ENCODE data around the gene CD70. TPM values are rescaled to one million over a fixed set of nuclear protein-coding genes. Genes with fewer than 3 reads are reported as not detected.

CD70 gene
- total and polyA plus RNA-seq, 2 donors (not counting 1 experiment from before 2014, with no cell fraction given), result 23.9 to 49.1 TPM

- H3K9me3 ChIP-seq (ENCODE audit: control extremely low read depth in 1 of 3, control insufficient read depth in 2 of 3, insufficient read depth in 1 of 3, low read length in 2 of 3), result peaks cover 4 to 12% (median 8%) of the 10 kb centered on the region in 3 donors
- CTCF ChIA-PET, result interaction anchor here (1.3 kb wide), 1 partner anchor 14 kb away, joined by 3 read pairs; no protein-coding TSS in a partner anchor
- Mint-ChIP-seq H3K27ac (no peak overlapping the region), H3K27me3 (peaks cover 48% of the 10 kb centered on the region), H3K9me3 (ENCODE audit: insufficient read depth) (peaks cover 12% of the 10 kb centered on the region), H3K4me1 (no peaks in the 10 kb centered on the region), H3K4me3 (no peak overlapping the region)
- DNase-seq (no peak), ATAC-seq (ENCODE audit: low read depth) (no peak)
- no peaks in the 10 kb centered on the region for H3K4me1 ChIP-seq (ENCODE audit: control insufficient read depth in 2 of 2, insufficient read depth in 2 of 2, low read length in 2 of 2)
- WGBS (ENCODE audit: insufficient coverage), result 100% methylated on average over 1 of the region's 2 CpGs
- no peaks in the 10 kb centered on the region for H3K36me3 ChIP-seq (replicated peaks in 1 of 2; ENCODE audit: control extremely low read depth in 1 of 2, control insufficient read depth in 1 of 2, extremely low read depth in 1 of 2, insufficient read depth in 2 of 2, low read length in 1 of 2)
- H3K9ac ChIP-seq (ENCODE audit: low read length), result no peak overlapping the region
- POLR2A ChIA-PET, result interaction anchor here (1.1 kb wide), 1 partner anchor 90 kb away, joined by 3 read pairs; no protein-coding TSS in a partner anchor
- TF ChIP-seq EZH2 (IDR thresholded peaks at IDR 0.05; ENCODE audit: borderline replicate concordance, insufficient read depth, low read depth, low read length, poor library complexity, severe bottlenecking) (no peak), CTCF (IDR thresholded peaks at IDR 0.05) (no peak)
- H3K4me2 ChIP-seq (replicated peaks; ENCODE audit: low read depth, low read length, poor library complexity, severe bottlenecking), result no peak overlapping the region
- H3K4me3 ChIP-seq (ENCODE audit: control extremely low read depth in 1 of 5, extremely low read depth in 1 of 5, insufficient read depth in 1 of 5, low read depth in 2 of 5, low read length in 4 of 5), result no peak overlapping the region
- no peak overlapping the region for H3K27ac ChIP-seq (ENCODE audit: low read length in 2 of 2)
- H3K27me3 ChIP-seq (replicated peaks in 1 of 4; ENCODE audit: control extremely low read depth in 1 of 4, control insufficient read depth in 3 of 4, insufficient read depth in 4 of 4, low read length in 3 of 4), result peaks cover 0 to 3% (median 1%) of the 10 kb centered on the region in 4 experiments
- H3K79me2 ChIP-seq (ENCODE audit: control insufficient read depth, insufficient read depth, low read length), result no peaks in the 10 kb centered on the region
- H4K20me1 ChIP-seq (ENCODE audit: control insufficient read depth, insufficient read depth, low read length, poor library complexity, severe bottlenecking), result no peaks in the 10 kb centered on the region
- intact Hi-C loops (cut with micrococcal nuclease), result no loop called here
- no peak overlapping the region for H2AFZ ChIP-seq (ENCODE audit: insufficient read depth, low read depth, low read length, poor library complexity, severe bottlenecking)
Measured at GRCh38 chr19:6617374-6617773, 26.4 kb upstream of the CD70 start.

GRCh38 chr19:6616011-6616410, 25.1 kb upstream of the CD70 start:
- peaks cover 12% of the 10 kb centered on the region for H3K9me3 Mint-ChIP-seq (ENCODE audit: insufficient read depth)
- intact Hi-C loops (cut with micrococcal nuclease), result no loop called here
- H3K27ac Mint-ChIP-seq, result no peak overlapping the region
- no peak overlapping the region for H3K4me3 Mint-ChIP-seq
- no peak overlapping the region for H3K4me3 ChIP-seq (ENCODE audit: control extremely low read depth in 1 of 5, extremely low read depth in 1 of 5, insufficient read depth in 1 of 5, low read depth in 2 of 5, low read length in 4 of 5)
- peaks cover 4 to 12% (median 8%) of the 10 kb centered on the region in 3 donors for H3K9me3 ChIP-seq (ENCODE audit: control extremely low read depth in 1 of 3, control insufficient read depth in 2 of 3, insufficient read depth in 1 of 3, low read length in 2 of 3)
- peaks cover 53% of the 10 kb centered on the region for H3K27me3 Mint-ChIP-seq
- no peaks in the 10 kb centered on the region for H3K4me1 ChIP-seq (ENCODE audit: control insufficient read depth in 2 of 2, insufficient read depth in 2 of 2, low read length in 2 of 2)
- H3K4me2 ChIP-seq (replicated peaks; ENCODE audit: low read depth, low read length, poor library complexity, severe bottlenecking), result no peak overlapping the region
- ATAC-seq (ENCODE audit: low read depth) (no peak), DNase-seq (no peak)
- H3K9ac ChIP-seq (ENCODE audit: low read length), result no peak overlapping the region
- no peaks in the 10 kb centered on the region for H3K79me2 ChIP-seq (ENCODE audit: control insufficient read depth, insufficient read depth, low read length)
- 91% methylated on average over 4 of the region's 6 CpGs for WGBS (ENCODE audit: insufficient coverage)
- no peak overlapping the region for H3K27ac ChIP-seq (ENCODE audit: low read length in 2 of 2)
- ChIA-PET POLR2A (interaction anchor here (0.6 to 0.7 kb wide), 2 partner anchors 8 to 54 kb away, joined by 4 read pairs; no protein-coding TSS in a partner anchor), CTCF (no interaction called here)
- no peak for TF ChIP-seq EZH2 (IDR thresholded peaks at IDR 0.05; ENCODE audit: borderline replicate concordance, insufficient read depth, low read depth, low read length, poor library complexity, severe bottlenecking)
- TF ChIP-seq CTCF (IDR thresholded peaks at IDR 0.05), result no peak
- H2AFZ ChIP-seq (ENCODE audit: insufficient read depth, low read depth, low read length, poor library complexity, severe bottlenecking), result no peak overlapping the region
- no peaks in the 10 kb centered on the region for H3K4me1 Mint-ChIP-seq
- no peaks in the 10 kb centered on the region for H3K36me3 ChIP-seq (replicated peaks in 1 of 2; ENCODE audit: control extremely low read depth in 1 of 2, control insufficient read depth in 1 of 2, extremely low read depth in 1 of 2, insufficient read depth in 2 of 2, low read length in 1 of 2)
- no peaks in the 10 kb centered on the region for H4K20me1 ChIP-seq (ENCODE audit: control insufficient read depth, insufficient read depth, low read length, poor library complexity, severe bottlenecking)
- H3K27me3 ChIP-seq (replicated peaks in 1 of 4; ENCODE audit: control extremely low read depth in 1 of 4, control insufficient read depth in 3 of 4, insufficient read depth in 4 of 4, low read length in 3 of 4), result peaks cover 0 to 10% (median 5%) of the 10 kb centered on the region in 4 experiments
